Fibroblast of skin of right quadriceps (primary cell): ENCODE measurements around the gene ICE2.

Experiments
- DNase-seq: peaks from one replicate; pipeline ENCODE4 v3.0.0-alpha.2; 2013

ICE2 gene, protein sequence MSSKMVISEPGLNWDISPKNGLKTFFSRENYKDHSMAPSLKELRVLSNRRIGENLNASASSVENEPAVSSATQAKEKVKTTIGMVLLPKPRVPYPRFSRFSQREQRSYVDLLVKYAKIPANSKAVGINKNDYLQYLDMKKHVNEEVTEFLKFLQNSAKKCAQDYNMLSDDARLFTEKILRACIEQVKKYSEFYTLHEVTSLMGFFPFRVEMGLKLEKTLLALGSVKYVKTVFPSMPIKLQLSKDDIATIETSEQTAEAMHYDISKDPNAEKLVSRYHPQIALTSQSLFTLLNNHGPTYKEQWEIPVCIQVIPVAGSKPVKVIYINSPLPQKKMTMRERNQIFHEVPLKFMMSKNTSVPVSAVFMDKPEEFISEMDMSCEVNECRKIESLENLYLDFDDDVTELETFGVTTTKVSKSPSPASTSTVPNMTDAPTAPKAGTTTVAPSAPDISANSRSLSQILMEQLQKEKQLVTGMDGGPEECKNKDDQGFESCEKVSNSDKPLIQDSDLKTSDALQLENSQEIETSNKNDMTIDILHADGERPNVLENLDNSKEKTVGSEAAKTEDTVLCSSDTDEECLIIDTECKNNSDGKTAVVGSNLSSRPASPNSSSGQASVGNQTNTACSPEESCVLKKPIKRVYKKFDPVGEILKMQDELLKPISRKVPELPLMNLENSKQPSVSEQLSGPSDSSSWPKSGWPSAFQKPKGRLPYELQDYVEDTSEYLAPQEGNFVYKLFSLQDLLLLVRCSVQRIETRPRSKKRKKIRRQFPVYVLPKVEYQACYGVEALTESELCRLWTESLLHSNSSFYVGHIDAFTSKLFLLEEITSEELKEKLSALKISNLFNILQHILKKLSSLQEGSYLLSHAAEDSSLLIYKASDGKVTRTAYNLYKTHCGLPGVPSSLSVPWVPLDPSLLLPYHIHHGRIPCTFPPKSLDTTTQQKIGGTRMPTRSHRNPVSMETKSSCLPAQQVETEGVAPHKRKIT

DNA sequence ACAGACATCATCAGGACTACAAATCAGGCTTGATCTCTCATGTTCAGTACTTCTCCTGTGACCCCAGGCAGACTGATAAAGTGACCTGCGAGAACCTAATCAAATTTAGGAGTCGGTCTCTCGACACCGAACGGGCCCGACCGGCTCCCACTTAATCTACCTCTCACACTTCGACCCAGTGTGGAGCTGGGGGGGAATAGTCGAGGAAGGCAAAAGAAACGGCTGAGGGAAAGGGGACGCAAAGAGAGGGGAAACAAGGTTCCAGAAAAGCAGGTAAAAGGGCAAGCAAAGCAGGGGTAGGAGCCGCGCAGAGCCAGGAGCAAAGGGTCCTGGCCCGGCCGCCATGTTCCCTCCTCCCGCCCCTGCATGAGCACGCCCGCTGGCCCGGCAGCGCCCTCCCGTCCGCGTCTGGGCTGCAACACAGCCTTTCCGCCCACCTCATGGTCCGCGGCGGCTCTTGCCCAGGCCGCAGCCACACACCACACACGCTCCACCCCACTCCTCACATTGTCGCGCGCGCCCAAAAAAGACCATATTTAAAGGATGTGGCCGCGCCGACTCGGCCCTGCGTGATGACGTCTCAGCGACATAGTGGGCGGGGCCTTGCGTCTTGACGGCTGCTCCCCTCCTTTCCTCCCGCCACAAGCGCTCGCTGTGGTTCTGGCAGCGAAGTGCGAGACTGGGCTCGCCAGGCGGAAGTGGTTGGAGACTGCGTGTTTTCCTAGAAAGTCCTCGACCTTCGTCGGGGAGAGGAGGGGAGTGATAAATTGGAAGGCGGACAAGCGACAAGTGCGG is at the start of gene ICE2:
ICE2 (minus strand) TSS at position 577 of the 795 bp plus-strand sequence. CDS start 1,165 bp downstream, outside the sequence.
- peak; percentile 95 for DNase-seq

GRCh38 chr15:60528530-60528929 is 49.6 kb upstream of the ICE2 start:
- no peak for DNase-seq

GRCh38 chr15:60527456-60527855 is 48.5 kb upstream of the ICE2 start:
- DNase-seq, result no peak

- DNase-seq, result peak; percentile 9
Observed at GRCh38 chr15:60526127-60526616, 47.2 kb upstream of the ICE2 start.

DNA sequence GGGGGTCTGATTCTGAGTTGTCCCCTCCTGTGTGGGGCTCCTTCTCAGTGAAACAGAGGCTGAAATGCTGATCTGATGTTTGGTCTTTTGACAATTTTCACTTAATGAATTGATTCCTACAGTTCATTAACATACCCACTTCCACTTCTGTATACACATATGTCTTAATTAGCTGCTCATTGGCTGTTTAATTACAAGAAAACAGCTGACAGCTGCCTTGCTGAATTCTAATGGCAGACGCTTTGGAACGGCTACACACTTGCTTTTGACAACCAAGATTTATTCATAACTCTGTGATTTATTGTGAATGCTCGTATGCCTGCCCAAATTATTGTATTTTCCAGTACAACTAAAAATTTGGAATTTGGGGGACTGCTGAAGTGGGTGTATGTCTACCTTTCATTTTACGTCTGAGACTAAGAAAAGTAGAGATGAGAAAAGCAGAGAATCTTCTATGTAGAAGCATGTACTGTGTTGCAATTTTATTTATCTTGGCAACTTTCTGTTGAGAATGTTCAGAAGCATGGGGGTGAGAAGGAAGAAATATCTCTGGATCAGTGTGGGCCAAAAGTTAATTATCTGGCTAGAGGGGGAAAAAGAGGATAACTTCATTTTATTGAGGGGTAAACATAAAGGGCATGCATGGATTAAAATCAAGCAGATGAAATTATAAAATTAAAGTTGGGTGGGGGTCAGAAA is 46.5 kb upstream of the ICE2 start:
- DNase-seq, result peak; percentile 13

DNA sequence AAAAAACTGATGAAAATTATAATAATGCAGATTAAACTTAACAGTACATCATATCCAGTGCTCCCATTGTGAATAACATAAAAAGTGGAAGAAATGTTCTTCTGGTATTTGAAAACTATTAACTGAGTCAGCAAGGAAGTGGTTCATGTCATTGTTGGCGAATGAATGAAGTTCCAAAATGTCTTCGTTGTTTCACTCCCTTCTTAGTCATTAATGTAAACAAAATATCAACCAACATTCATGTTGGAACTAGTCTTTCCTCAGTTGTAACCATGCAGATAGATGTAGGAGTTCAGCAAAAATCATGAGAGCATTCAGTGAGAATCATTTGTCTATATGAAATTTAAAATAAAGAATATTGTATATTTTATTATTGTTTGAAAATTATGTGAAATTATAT is 44.1 kb upstream of the ICE2 start:
- DNase-seq, result peak; percentile 47

- peak; percentile 60 for DNase-seq
Observed at GRCh38 chr15:60520825-60521368, 42.0 kb upstream of the ICE2 start.

GRCh38 chr15:60520013-60520824 is 41.3 kb upstream of the ICE2 start:
- peak; percentile 42 for DNase-seq

DNA sequence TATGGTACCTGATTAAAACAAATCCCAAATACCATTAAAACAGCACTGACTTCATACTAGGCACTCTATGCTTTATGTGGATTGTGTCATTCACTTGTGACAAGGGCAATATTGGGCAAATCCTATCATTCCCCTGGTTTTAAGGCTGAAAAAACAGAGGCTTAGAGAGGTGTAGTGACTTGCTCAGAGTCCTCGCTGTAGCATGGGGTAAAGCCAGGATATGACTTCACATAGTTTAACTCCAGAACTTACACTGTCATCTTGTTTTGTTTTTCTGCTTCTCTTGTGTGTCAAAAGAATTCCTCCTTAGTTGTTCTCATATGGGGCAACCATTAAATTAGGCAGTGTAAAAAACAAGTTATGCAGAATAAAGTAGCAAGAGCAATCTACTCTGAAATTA is 40.3 kb upstream of the ICE2 start:
- DNase-seq, result peak; percentile 20

- DNase-seq, result no peak
Observed at GRCh38 chr15:60518511-60518910, 39.6 kb upstream of the ICE2 start.

- no peak for DNase-seq
Observed at GRCh38 chr15:60514261-60514881, 35.4 kb upstream of the ICE2 start.

DNA sequence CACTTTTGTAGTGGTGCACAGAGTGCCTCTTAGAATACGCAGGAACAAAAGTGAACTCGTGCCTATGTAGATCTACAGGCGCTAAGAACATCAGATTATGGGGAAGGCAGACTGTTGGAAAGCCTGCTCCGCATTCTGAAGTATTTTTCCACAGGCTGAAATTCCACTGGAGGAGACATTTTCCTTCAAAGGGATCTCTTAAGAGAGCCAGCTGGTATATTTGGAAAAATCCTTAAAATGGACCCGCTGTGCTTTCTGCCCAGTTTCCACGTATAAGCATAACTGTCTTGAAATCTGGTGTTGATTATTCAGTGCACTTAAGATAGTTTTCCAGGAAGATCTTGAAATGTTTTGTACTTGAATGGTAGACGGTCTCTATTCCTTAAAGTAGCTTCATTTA is 34.7 kb upstream of the ICE2 start:
- DNase-seq, result no peak

DNA sequence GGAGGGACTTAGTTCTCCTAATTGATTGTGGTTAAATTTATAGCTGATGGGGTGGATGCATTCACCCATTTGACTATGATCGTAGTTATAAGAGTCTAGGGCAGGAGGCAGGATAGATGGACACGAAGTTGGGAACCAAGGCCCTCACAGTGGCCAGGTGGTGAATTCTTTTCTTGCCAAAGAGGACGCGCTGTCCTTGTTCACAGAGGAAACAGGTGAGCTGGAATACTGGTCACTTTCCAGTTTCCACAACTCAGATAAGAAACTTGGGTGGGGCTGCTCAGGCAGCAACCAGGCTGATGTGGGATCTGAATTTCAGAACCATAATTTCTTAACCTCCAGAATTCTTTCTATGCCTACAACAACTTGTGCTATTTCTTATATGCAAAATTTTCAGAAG is 34.0 kb upstream of the ICE2 start:
- DNase-seq, result no peak

DNA sequence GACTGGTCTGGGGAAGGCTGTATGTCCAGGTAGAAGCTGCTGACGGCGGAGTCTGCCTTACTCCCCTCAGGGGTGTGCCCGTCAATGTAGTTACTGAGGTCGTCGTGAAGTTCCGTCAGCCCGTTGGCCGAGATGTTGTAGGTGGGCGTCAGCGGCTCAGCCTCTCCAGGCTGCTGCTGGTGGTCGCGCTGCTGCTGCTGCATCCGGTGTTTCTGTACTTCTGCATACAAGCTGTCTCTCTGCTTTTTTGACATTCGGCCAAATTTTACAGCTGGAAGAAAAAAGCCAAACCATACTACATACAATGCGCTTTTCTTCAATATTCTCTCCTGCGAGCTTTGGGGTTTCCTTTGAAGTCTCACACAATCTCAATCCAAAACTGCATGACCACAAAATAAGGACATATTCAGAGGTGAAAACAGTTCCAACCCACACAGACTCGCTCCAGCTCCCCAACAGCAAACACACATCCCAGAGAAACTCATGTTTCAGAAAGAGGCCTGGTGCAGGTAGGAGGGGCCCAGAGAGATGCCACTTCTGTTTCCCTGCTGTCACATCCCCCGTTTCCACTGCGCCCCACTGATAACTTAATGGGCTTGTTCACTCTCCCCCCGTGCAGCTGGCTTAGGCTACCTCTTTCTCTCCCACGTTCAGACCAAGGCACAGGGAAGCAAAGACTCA is 32.5 kb upstream of the ICE2 start:
- no peak for DNase-seq

GRCh38 chr15:60510006-60510405 is 31.1 kb upstream of the ICE2 start:
- no peak for DNase-seq

DNA sequence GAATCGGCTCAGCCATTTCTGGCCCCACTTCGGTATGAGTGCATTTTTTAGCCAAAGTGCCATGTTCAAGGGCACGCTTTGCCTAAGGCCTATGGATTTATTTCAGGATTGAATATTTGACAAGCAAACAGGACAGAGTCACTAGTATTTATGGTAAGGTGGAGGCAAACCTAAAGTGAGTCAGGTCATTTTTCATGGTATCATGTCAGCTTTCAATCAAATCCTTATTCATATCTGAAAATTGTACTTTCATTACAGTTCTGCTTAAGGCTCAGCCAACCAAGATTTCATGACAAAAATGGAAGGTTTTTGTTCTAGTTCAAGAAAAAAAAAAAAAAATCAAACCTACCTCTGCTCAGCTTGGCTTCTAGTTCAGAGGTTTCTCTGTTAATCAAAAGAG is 30.5 kb upstream of the ICE2 start:
- DNase-seq, result no peak

- DNase-seq, result no peak
Observed at GRCh38 chr15:60508442-60508841, 29.5 kb upstream of the ICE2 start.

DNA sequence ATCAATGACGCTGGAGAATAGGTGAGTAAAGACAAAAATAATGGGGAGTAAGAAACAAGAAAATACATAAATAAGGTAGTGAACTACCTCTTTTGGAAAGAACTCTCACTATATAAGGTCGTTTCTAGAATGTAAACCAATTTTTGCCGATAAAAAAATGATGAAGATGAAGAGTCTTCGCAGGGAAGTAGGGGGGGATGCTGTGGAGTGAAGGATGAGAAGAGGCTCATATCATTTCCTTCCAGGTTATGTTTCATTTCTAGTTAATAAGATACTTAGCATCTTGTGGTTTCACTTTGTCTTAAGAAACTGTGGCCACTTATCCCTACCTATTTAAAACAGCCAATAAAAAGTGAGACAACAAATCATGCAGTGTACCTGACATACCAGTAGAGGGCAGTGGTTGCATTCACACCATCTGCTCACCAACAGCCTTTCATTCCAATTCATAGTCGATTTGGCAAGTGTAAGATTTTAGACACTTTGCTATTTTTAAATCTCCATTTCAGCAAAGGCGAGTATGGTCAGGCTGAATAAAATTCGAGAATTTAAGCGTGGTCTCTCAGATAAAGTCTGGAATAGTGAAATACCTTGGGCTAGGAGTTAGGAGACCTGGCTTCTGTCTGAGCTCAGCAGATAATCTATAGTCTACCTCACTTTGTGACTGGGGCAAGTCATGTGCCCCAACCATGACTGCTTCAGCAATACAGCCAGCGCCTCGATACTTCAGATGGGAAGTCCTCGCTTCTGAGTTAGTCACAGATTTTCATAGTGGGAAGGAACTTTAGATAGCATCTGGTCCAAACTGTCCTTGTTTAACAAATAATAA is 28.9 kb upstream of the ICE2 start:
- peak; percentile 68 for DNase-seq

GRCh38 chr15:60496853-60497252 is 17.9 kb upstream of the ICE2 start:
- no peak for DNase-seq
